SK-N-SH (cell line): ENCODE data around the gene C2orf72.

Source experiments
- CTCF ChIP-seq: fragments of 200-600 bp; sonication (generic); IDR thresholded peaks from 2 replicates; pipeline ENCODE4 v1.6.1; 2017; ENCODE audit warnings: antibody characterized with exemption, mild to moderate bottlenecking, moderate library complexity
- EP300 ChIP-seq, 2 experiments: IDR thresholded peaks; 2 replicates each; pipeline versions ENCODE4 v1.4.0 to v1.6.1; 2012; ENCODE audit warnings: borderline replicate concordance in 1 of 2, low read depth in 1 of 2, low read length in 1 of 2
- EZH2phosphoT487 ChIP-seq: fragments of 200-600 bp; sonication (generic); IDR thresholded peaks from 2 replicates; pipeline ENCODE4 v1.6.1; 2017; ENCODE audit warnings: low read depth, mixed run types, mild to moderate bottlenecking, antibody characterized with exemption, moderate library complexity, borderline replicate concordance
- GABPA ChIP-seq: IDR thresholded peaks from 2 replicates; pipeline ENCODE4 v1.4.0; 2012; ENCODE audit warnings: low read depth, mild to moderate bottlenecking
- MXI1 ChIP-seq: IDR thresholded peaks from 2 replicates; pipeline ENCODE4 v1.6.1; 2012; ENCODE audit warnings: mild to moderate bottlenecking, low read depth, low read length, improper control_type of control experiment
- POLR2AphosphoS5 ChIP-seq: IDR thresholded peaks from 2 replicates; pipeline ENCODE4 v1.6.1; 2012; ENCODE audit warnings: low read depth, low read length
- REST ChIP-seq: IDR thresholded peaks from 2 replicates; pipeline ENCODE4 v1.6.1; 2012; ENCODE audit warnings: mild to moderate bottlenecking, low read depth, low read length, moderate library complexity
- RXRA ChIP-seq: IDR thresholded peaks from 2 replicates; pipeline ENCODE4 v1.4.0; 2012; ENCODE audit warnings: low read depth, mild to moderate bottlenecking, borderline replicate concordance
- USF2 ChIP-seq: fragments of 150-350 bp; IDR thresholded peaks from 2 replicates; pipeline ENCODE4 v1.6.1; 2017; ENCODE audit warnings: antibody characterized with exemption, low read length, low read depth, borderline replicate concordance

- no peak for TF ChIP-seq USF2
- no peak for TF ChIP-seq REST
- no peak for TF ChIP-seq CTCF
- TF ChIP-seq RXRA, result no peak
- TF ChIP-seq MXI1, result no peak
- no peak for TF ChIP-seq EP300 (IDR thresholded peaks at IDR 0.05; ENCODE audit: borderline replicate concordance in 1 of 2, low read depth in 1 of 2, low read length in 1 of 2)
- no peak for TF ChIP-seq POLR2AphosphoS5
- no peak for TF ChIP-seq GABPA
- no peak for TF ChIP-seq EZH2phosphoT487
Measured at GRCh38 chr2:230998882-230999281, 38.4 kb upstream of the C2orf72 start.
